ENCODE results near the gene SVIP.

DNA sequence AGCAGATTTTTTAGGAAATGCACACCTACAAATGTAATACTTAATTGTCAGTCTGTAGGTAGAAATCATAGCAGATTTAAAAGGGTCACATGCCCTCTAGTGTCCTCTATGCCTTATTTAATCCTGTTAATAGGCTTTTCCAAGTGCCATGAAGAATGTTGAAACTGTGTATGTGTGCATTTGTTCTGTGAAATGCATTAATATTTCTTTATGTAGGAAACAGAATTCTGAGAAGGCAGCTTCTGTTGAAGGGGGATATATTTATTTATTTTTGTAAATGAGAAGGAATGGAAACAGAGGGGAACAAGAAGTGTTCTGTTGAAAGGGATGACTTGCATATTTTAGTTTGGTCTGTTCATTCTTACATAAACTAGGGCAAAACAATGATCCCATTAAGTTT is 51.0 kb downstream of the SVIP start:
- TF ChIP-seq, protein P1, sequence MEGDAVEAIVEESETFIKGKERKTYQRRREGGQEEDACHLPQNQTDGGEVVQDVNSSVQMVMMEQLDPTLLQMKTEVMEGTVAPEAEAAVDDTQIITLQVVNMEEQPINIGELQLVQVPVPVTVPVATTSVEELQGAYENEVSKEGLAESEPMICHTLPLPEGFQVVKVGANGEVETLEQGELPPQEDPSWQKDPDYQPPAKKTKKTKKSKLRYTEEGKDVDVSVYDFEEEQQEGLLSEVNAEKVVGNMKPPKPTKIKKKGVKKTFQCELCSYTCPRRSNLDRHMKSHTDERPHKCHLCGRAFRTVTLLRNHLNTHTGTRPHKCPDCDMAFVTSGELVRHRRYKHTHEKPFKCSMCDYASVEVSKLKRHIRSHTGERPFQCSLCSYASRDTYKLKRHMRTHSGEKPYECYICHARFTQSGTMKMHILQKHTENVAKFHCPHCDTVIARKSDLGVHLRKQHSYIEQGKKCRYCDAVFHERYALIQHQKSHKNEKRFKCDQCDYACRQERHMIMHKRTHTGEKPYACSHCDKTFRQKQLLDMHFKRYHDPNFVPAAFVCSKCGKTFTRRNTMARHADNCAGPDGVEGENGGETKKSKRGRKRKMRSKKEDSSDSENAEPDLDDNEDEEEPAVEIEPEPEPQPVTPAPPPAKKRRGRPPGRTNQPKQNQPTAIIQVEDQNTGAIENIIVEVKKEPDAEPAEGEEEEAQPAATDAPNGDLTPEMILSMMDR (IDR thresholded peaks at IDR 0.05): no peak
- TF ChIP-seq EP300 (IDR thresholded peaks at IDR 0.05) (no peak), POLR2A (IDR thresholded peaks at IDR 0.05; ENCODE audit: low read depth) (no peak)
